ENCODE data around the gene FUT9.

DNA sequence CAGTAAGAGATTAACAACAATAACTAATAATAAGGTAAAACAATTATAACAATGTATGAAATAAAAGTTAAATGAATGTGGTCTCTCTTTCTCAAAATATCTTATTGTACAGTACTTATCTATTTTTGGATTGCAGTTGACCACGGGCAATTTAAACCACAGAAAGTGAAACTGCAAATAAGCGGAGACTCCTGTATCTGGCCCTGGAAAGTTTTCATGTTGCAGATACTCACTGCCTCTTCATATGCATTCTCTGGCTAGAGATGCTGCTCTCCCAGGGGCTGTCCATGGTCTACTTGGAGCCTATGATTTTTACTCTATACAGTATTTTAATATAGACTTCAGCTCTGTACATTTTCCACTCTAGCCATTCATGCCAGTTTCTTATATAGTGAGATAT, 230.8 kb downstream of the FUT9 start:
- TF ChIP-seq, protein P1, sequence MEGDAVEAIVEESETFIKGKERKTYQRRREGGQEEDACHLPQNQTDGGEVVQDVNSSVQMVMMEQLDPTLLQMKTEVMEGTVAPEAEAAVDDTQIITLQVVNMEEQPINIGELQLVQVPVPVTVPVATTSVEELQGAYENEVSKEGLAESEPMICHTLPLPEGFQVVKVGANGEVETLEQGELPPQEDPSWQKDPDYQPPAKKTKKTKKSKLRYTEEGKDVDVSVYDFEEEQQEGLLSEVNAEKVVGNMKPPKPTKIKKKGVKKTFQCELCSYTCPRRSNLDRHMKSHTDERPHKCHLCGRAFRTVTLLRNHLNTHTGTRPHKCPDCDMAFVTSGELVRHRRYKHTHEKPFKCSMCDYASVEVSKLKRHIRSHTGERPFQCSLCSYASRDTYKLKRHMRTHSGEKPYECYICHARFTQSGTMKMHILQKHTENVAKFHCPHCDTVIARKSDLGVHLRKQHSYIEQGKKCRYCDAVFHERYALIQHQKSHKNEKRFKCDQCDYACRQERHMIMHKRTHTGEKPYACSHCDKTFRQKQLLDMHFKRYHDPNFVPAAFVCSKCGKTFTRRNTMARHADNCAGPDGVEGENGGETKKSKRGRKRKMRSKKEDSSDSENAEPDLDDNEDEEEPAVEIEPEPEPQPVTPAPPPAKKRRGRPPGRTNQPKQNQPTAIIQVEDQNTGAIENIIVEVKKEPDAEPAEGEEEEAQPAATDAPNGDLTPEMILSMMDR (IDR thresholded peaks at IDR 0.05; ENCODE audit: low read depth, low read length): no peak
- TF ChIP-seq POLR2A (IDR thresholded peaks at IDR 0.05; ENCODE audit: extremely low read depth, insufficient read length): no peak
